Small intestine (tissue), 7 donors: Measurements from ENCODE around the gene ARFRP1. TPM values are rescaled to one million over a fixed set of nuclear protein-coding genes. Genes with fewer than 3 reads are reported as not detected.

ENCODE experiments used
- DNase-seq, 2 donors: peaks; one replicate each; pipeline versions ENCODE4 v3.0.0 to v3.0.0-alpha.2; 2013
- FAIRE-seq: peaks from 2 replicates; lab custom pipeline; 2012; peaks lifted over from hg19 to GRCh38; lab: Jason Lieb, UNC
- H3K27ac ChIP-seq, 3 donors: one replicate each; pipeline ENCODE4 v1.5.1; 2013; ENCODE audit warnings: low read length in 2 of 3, mild to moderate bottlenecking in 2 of 3, control low read depth in 1 of 3, inconsistent platforms in 1 of 3, low read depth in 1 of 3, moderate library complexity in 1 of 3
- H3K27me3 ChIP-seq, 3 donors: one replicate each; pipeline ENCODE4 v1.6.1; 2013; ENCODE audit warnings: low read length in 3 of 3, inconsistent platforms in 1 of 3; ENCODE audit not compliant: control insufficient read depth in 3 of 3, insufficient read depth in 3 of 3
- H3K36me3 ChIP-seq, 3 donors: one replicate each; pipeline ENCODE4 v1.6.1; 2013; ENCODE audit warnings: low read length in 3 of 3, inconsistent platforms in 1 of 3, low read depth in 1 of 3, mild to moderate bottlenecking in 1 of 3, moderate library complexity in 1 of 3; ENCODE audit not compliant: control insufficient read depth in 3 of 3, insufficient read depth in 2 of 3
- H3K4me1 ChIP-seq, 3 donors: one replicate each; pipeline ENCODE4 v1.6.1; 2013; ENCODE audit warnings: low read length in 2 of 3, inconsistent platforms in 1 of 3, low read depth in 1 of 3, mild to moderate bottlenecking in 1 of 3, moderate library complexity in 1 of 3; ENCODE audit not compliant: control insufficient read depth in 3 of 3, insufficient read depth in 2 of 3
- H3K4me3 ChIP-seq, 3 donors: one replicate each; pipeline ENCODE4 v1.5.1; 2013; ENCODE audit warnings: low read length in 3 of 3, control low read depth in 1 of 3, inconsistent platforms in 1 of 3, low read depth in 1 of 3, mild to moderate bottlenecking in 1 of 3, moderate library complexity in 1 of 3
- H3K9me3 ChIP-seq, 2 donors: one replicate each; pipeline ENCODE4 v1.6.1; 2013; ENCODE audit warnings: low read depth in 1 of 2, low read length in 1 of 2; ENCODE audit not compliant: control insufficient read depth in 2 of 2, insufficient read depth in 1 of 2
- WGBS, 3 donors: extraction: QIAGEN DNeasy Blood & Tissue Kit; methylation state at CpG; one replicate each; pipeline ENCODE4 v1.1.7; 2013; 5-methylcytosine and 5-hydroxymethylcytosine counted together
- polyA plus RNA-seq, 4 donors: library from polyadenylated mRNA; stranded (reverse) in 3 of 4; unstranded in 1 of 4; fragments of 200-250 nt in 3 of 4; fragments of 120-200 nt in 1 of 4; gene quantifications; one replicate each; pipeline versions ENCODE4 v1.2.1 to v1.2.3, GENCODE V29; 2013
- donor health status: healthy with polysubstance abuse.
- donor health status: control.
- donor health status: control.
- donor health status: Bipolar disorder and iron deficiency.
- donor health status: healthy.

The ARFRP1 gene
- polyA plus RNA-seq, 4 donors: 21.5 to 78.6 (median 60.8) TPM

- WGBS, 3 donors: 92 to 95% (median 93%) methylated on average over 11 of the region's 11 CpGs
- Histone ChIP-seq H3K9me3 (no peaks in the 10 kb centered on the region), H3K27me3 (no peaks in the 10 kb centered on the region), H3K4me1 (no peaks in the 10 kb centered on the region), H3K4me3 (no peak overlapping the region), H3K36me3 (peaks cover 0 to 62% (median 14%) of the 10 kb centered on the region in 3 donors), H3K27ac (no peak overlapping the region)
- FAIRE-seq (no peak), DNase-seq (no peak)
Measured at GRCh38 chr20:63668351-63668750, 39.4 kb downstream of the ARFRP1 start.

GRCh38 chr20:63667858-63668257 lies 39.9 kb downstream of the ARFRP1 start:
- FAIRE-seq (no peak), DNase-seq (no peak)
- Histone ChIP-seq H3K4me1 (no peaks in the 10 kb centered on the region), H3K9me3 (no peaks in the 10 kb centered on the region), H3K36me3 (peaks cover 3 to 66% (median 15%) of the 10 kb centered on the region in 3 donors), H3K4me3 (no peak overlapping the region), H3K27me3 (no peaks in the 10 kb centered on the region), H3K27ac (no peak overlapping the region)
- 93 to 97% (median 97%) methylated on average over 14 to 16 of the region's 16 CpGs for WGBS, 3 donors

GRCh38 chr20:63665708-63666107 lies 42.1 kb downstream of the ARFRP1 start:
- H3K4me1 ChIP-seq: no peaks in the 10 kb centered on the region
- no peak for FAIRE-seq
- DNase-seq: no peak
- WGBS, 3 donors: 96 to 97% (median 97%) methylated on average over 14 of the region's 14 CpGs
- no peaks in the 10 kb centered on the region for H3K9me3 ChIP-seq
- H3K4me3 ChIP-seq: no peak overlapping the region
- H3K27ac ChIP-seq: no peak overlapping the region
- peaks cover 6 to 78% (median 12%) of the 10 kb centered on the region in 3 donors for H3K36me3 ChIP-seq
- no peaks in the 10 kb centered on the region for H3K27me3 ChIP-seq

- H3K36me3 ChIP-seq: peaks cover 6 to 77% (median 12%) of the 10 kb centered on the region in 3 donors
- 76 to 89% (median 81%) methylated on average over 16 to 18 of the region's 18 CpGs for WGBS, 3 donors
Measured at GRCh38 chr20:63664861-63665594, 42.7 kb downstream of the ARFRP1 start.

DNA sequence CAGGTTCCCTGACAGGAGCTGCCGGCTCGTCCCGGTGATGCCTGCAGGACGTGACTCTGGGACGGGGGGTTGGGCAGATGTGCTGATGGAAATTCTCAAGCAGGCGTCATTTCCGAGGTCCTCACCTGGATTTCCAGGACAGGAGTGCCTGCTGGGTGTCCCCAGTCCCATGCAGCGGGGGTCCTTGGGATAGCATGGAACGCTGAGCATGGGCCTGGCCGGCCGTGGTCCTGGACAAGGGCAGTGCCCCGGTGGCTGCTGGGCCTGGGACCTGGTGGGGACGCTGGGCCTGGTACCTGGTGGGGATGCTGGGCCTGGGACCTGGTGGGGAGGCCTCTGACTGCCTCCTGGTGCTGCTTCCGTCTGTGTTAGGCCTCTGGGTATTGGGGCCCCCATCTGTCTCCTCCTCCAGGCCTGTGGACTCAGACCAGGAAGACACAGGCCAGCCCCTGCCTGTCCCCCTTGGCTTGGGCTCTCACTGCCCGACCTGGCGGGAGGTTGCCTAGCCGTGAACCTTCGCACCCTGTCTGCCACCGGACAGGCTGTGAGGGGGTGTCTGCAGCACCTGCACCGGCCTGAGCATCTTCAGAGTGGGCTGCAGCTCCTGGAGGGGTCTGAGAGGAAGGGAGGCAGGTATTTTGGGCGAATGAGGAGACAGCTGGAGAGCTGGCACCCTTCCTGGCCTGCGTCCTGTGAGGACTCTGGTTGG lies 43.5 kb downstream of the ARFRP1 start:
- no peak overlapping the region for H3K27ac ChIP-seq
- H3K4me3 ChIP-seq: no peak overlapping the region
- DNase-seq (no peak), FAIRE-seq (no peak)
- H3K36me3 ChIP-seq: peaks cover 6 to 77% (median 12%) of the 10 kb centered on the region in 3 donors
- WGBS, 3 donors: 92 to 94% (median 94%) methylated on average over 22 of the region's 22 CpGs
- H3K4me1 ChIP-seq: peaks cover 0 to 6% (median 2%) of the 10 kb centered on the region in 3 donors
- no peaks in the 10 kb centered on the region for H3K27me3 ChIP-seq
- no peaks in the 10 kb centered on the region for H3K9me3 ChIP-seq

More at GRCh38 chr20:63664861-63665594, 42.7 kb downstream of the ARFRP1 start:
- H3K9me3 ChIP-seq: no peaks in the 10 kb centered on the region
- H3K27me3 ChIP-seq: no peaks in the 10 kb centered on the region
- DNase-seq (no peak), FAIRE-seq (no peak)
- no peak overlapping the region for H3K27ac ChIP-seq
- no peaks in the 10 kb centered on the region for H3K4me1 ChIP-seq
- no peak overlapping the region for H3K4me3 ChIP-seq

GRCh38 chr20:63663332-63664066 lies 44.3 kb downstream of the ARFRP1 start:
- WGBS, 3 donors: 94 to 95% (median 95%) methylated on average over 26 of the region's 26 CpGs

GRCh38 chr20:63662813-63663189 lies 45.0 kb downstream of the ARFRP1 start:
- Histone ChIP-seq H3K27me3 (no peaks in the 10 kb centered on the region), H3K4me1 (peaks cover 0 to 11% (median 2%) of the 10 kb centered on the region in 3 donors), H3K36me3 (peaks cover 6 to 65% (median 8%) of the 10 kb centered on the region in 3 donors), H3K27ac (no peak overlapping the region), H3K9me3 (no peaks in the 10 kb centered on the region), H3K4me3 (no peak overlapping the region)
- DNase-seq (no peak), FAIRE-seq (no peak)
- WGBS, 3 donors: 91 to 93% (median 92%) methylated on average over 9 of the region's 9 CpGs

More at GRCh38 chr20:63663332-63664066, 44.3 kb downstream of the ARFRP1 start:
- Histone ChIP-seq H3K36me3 (peaks cover 6 to 72% (median 10%) of the 10 kb centered on the region in 3 donors), H3K27me3 (no peaks in the 10 kb centered on the region), H3K4me3 (no peak overlapping the region), H3K4me1 (peaks cover 0 to 11% (median 2%) of the 10 kb centered on the region in 3 donors), H3K27ac (no peak overlapping the region), H3K9me3 (no peaks in the 10 kb centered on the region)
- FAIRE-seq (no peak), DNase-seq (no peak)
